Measurements from ENCODE around the gene GGT6.

DNA sequence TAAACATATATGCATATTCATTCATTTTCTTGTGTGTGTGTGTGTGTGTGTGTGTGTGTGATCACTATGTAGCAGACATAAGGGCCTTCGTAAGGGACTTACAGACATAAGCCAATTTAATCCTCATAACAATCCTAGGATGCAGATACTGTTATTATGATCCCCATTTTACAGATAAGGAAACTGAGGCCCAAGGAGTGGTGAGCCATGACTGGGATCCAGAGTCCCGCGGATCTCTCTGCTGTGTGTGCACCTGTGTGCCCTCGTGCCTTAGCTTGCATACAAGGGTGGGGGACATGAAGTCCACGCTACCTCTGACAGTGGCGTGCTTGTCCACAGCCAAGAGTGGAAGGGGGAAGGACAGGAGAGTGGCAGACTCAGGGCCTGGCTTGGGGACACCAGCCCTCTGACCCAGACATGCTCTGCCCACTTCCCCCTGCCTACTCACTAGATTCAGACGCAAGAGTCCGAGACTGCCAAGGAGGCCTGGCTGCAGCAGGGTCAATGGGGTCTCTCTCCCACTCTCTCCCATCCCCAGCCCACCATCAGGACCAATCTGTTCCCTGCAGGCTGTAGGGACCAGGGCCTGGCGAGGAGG is 14.2 kb upstream of the GGT6 start:
- TF ChIP-seq, protein P1, sequence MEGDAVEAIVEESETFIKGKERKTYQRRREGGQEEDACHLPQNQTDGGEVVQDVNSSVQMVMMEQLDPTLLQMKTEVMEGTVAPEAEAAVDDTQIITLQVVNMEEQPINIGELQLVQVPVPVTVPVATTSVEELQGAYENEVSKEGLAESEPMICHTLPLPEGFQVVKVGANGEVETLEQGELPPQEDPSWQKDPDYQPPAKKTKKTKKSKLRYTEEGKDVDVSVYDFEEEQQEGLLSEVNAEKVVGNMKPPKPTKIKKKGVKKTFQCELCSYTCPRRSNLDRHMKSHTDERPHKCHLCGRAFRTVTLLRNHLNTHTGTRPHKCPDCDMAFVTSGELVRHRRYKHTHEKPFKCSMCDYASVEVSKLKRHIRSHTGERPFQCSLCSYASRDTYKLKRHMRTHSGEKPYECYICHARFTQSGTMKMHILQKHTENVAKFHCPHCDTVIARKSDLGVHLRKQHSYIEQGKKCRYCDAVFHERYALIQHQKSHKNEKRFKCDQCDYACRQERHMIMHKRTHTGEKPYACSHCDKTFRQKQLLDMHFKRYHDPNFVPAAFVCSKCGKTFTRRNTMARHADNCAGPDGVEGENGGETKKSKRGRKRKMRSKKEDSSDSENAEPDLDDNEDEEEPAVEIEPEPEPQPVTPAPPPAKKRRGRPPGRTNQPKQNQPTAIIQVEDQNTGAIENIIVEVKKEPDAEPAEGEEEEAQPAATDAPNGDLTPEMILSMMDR (conservative IDR thresholded peaks at IDR 0.05; ENCODE audit: low read length): no peak
- no peak for TF ChIP-seq EZH2phosphoT487 (IDR thresholded peaks at IDR 0.05; ENCODE audit: borderline replicate concordance)
